ENCODE data around the gene ZNF185.

GRCh38 chrX:152872522-152872921, 25.3 kb upstream of the ZNF185 start:
- TF ChIP-seq CTCF (IDR thresholded peaks at IDR 0.05; ENCODE audit: control extremely low read depth in 1 of 3, insufficient read depth in 1 of 3, low read depth in 1 of 3, low read length in 3 of 3) (no peak), JUN (IDR thresholded peaks at IDR 0.05; ENCODE audit: low read depth, low read length) (no peak), KDM5A (IDR thresholded peaks at IDR 0.05; ENCODE audit: low read length) (no peak), TBP (IDR thresholded peaks at IDR 0.05; ENCODE audit: low read depth, low read length) (no peak), POLR2A (IDR thresholded peaks at IDR 0.05; ENCODE audit: control extremely low read depth in 1 of 2, low read depth in 2 of 2, low read length in 2 of 2) (no peak), YY1 (IDR thresholded peaks at IDR 0.05; ENCODE audit: low read depth, low read length) (no peak), SP1 (IDR thresholded peaks at IDR 0.05; ENCODE audit: low read depth, low read length) (no peak), E2F6 (IDR thresholded peaks at IDR 0.05) (no peak)

Measured in H1 (cell line).